Gastrocnemius medialis (tissue), 4 donors: ENCODE measurements around the gene TOR1AIP2.

Experiments
- CTCF ChIP-seq, 5 experiments: fragments of 450-650 bp in 3 of 5; fragments of 200-600 bp in 2 of 5; sonication (generic) in 2 of 5; IDR thresholded peaks in 4 of 5; conservative IDR thresholded peaks in 1 of 5; 1 replicate in 4 of 5; 2 replicates in 1 of 5; pipeline ENCODE4 v1.5.1; 2016 to 2019; ENCODE audit warnings: antibody characterized with exemption in 5 of 5, mild to moderate bottlenecking in 3 of 5, moderate library complexity in 3 of 5
- POLR2A ChIP-seq, 2 donors: fragments of 450-650 bp; IDR thresholded peaks; one replicate each; pipeline ENCODE4 v1.6.1; 2017; ENCODE audit warnings: antibody characterized with exemption in 2 of 2, mild to moderate bottlenecking in 2 of 2, moderate library complexity in 2 of 2

GRCh38 chr1:179810367-179810715, 67.3 kb downstream of the TOR1AIP2 start:
- TF ChIP-seq CTCF (IDR thresholded peaks at IDR 0.05 in 4 of 5, conservative IDR thresholded peaks at IDR 0.05 in 1 of 5) (no peak), POLR2A (IDR thresholded peaks at IDR 0.05) (no peak)
